H4 (cell line): ENCODE results near the gene LRRC66. TPM values are rescaled to one million over a fixed set of nuclear protein-coding genes. Genes with fewer than 3 reads are reported as not detected.

Source experiments
- DNase-seq: peaks from one replicate; pipeline ENCODE4 v3.0.0-alpha.2; 2015; ENCODE audit warnings: low spot score
- total RNA-seq: library from RNA; depleted of rRNA; stranded (reverse); fragments of >200 nt; shearing (Covaris generic); gene quantifications from 2 replicates; pipeline ENCODE4 v1.2.3, GENCODE V29; 2014; rRNA removed

Gene LRRC66
- total RNA-seq = 0.15 TPM in 1 of 2 replicates, not detected in the other

GRCh38 chr4:52019936-52020657 is at the start of gene LRRC66:
TSS of gene LRRC66 (minus strand) at chr4:52020363. CDS start at chr4:52017613, 2,750 bp downstream.
- no peak for DNase-seq

- DNase-seq = no peak
Measured at GRCh38 chr4:52069571-52069970, 49.4 kb upstream of the LRRC66 start.

GRCh38 chr4:52059372-52059771 is 39.2 kb upstream of the LRRC66 start:
- DNase-seq = peak; percentile 10

GRCh38 chr4:52058275-52058674 is 38.1 kb upstream of the LRRC66 start:
- DNase-seq = no peak

- no peak for DNase-seq
Measured at GRCh38 chr4:52057196-52057595, 37.0 kb upstream of the LRRC66 start.

- DNase-seq = no peak
Measured at GRCh38 chr4:52054254-52054653, 34.1 kb upstream of the LRRC66 start.

GRCh38 chr4:52052475-52052780 is 32.3 kb upstream of the LRRC66 start:
- DNase-seq = no peak

GRCh38 chr4:52051615-52052474 is 31.7 kb upstream of the LRRC66 start:
- DNase-seq = no peak

- no peak for DNase-seq
Measured at GRCh38 chr4:52051213-52051614, 31.1 kb upstream of the LRRC66 start, which contains the start of gene SPATA18. TSS of gene SPATA18 (plus strand) at chr4:52051304. CDS start at chr4:52051705, 401 bp downstream.

- no peak for DNase-seq
Measured at GRCh38 chr4:52049266-52049665, 29.1 kb upstream of the LRRC66 start.

- no peak for DNase-seq
Measured at GRCh38 chr4:52045028-52045427, 24.9 kb upstream of the LRRC66 start.

- peak; percentile 15 for DNase-seq
Measured at GRCh38 chr4:52038103-52038912, 18.1 kb upstream of the LRRC66 start, which contains the start of gene SGCB. TSS of gene SGCB (minus strand) at chr4:52038299. CDS start at chr4:52038259, 40 bp downstream.

GRCh38 chr4:52037689-52038102 is 17.5 kb upstream of the LRRC66 start:
- DNase-seq = peak; percentile 19

- no peak for DNase-seq
Measured at GRCh38 chr4:52036886-52037530, 16.8 kb upstream of the LRRC66 start.

- no peak for DNase-seq
Measured at GRCh38 chr4:52035190-52035589, 15.0 kb upstream of the LRRC66 start.

- no peak for DNase-seq
Measured at GRCh38 chr4:52032005-52032404, 11.8 kb upstream of the LRRC66 start.

GRCh38 chr4:52028970-52029369 is 8.8 kb upstream of the LRRC66 start:
- DNase-seq = peak; percentile 58

- DNase-seq = no peak
Measured at GRCh38 chr4:52017814-52018213, 2.3 kb downstream of the LRRC66 start.

GRCh38 chr4:52016981-52017380 is 3.2 kb downstream of the LRRC66 start:
- no peak for DNase-seq

GRCh38 chr4:52015366-52015765 is 4.8 kb downstream of the LRRC66 start:
- no peak for DNase-seq

GRCh38 chr4:52014903-52015302 is 5.3 kb downstream of the LRRC66 start:
- no peak for DNase-seq
